ENCODE results near the gene MARVELD1.
A peak's percentile ranks its signal among the peaks of the same experiment; 100 is the strongest.

Gene MARVELD1

GRCh38 chr10:97737770-97738265, 24.3 kb downstream of the MARVELD1 start:
- no peaks in the 10 kb centered on the region for H3K9me3 ChIP-seq (ENCODE audit: control insufficient read depth, low read length)
- no peak overlapping the region for H3K27ac ChIP-seq (ENCODE audit: insufficient read depth, low read depth, low read length, poor library complexity, severe bottlenecking)
- no peaks in the 10 kb centered on the region for H3K4me1 ChIP-seq (ENCODE audit: control insufficient read depth, insufficient read depth, low read length)
- H3K36me3 ChIP-seq (ENCODE audit: control insufficient read depth, insufficient read depth, low read length) = peaks cover 4% of the 10 kb centered on the region
- peaks cover 22% of the 10 kb centered on the region for H3K27me3 ChIP-seq (ENCODE audit: control insufficient read depth, insufficient read depth, low read length, poor library complexity, severe bottlenecking)
- peak overlapping the region; percentile 87 for H3K4me3 ChIP-seq (ENCODE audit: insufficient read depth, low read depth, low read length)
- WGBS, 2 experiments = 32 to 34% methylated on average over 14 of the region's 14 CpGs

- 90 to 93% methylated on average over 4 of the region's 4 CpGs for WGBS, 2 experiments
- no peaks in the 10 kb centered on the region for H3K9me3 ChIP-seq (ENCODE audit: control insufficient read depth, low read length)
- peaks cover 4% of the 10 kb centered on the region for H3K36me3 ChIP-seq (ENCODE audit: control insufficient read depth, insufficient read depth, low read length)
- peaks cover 22% of the 10 kb centered on the region for H3K27me3 ChIP-seq (ENCODE audit: control insufficient read depth, insufficient read depth, low read length, poor library complexity, severe bottlenecking)
- no peak overlapping the region for H3K4me3 ChIP-seq (ENCODE audit: insufficient read depth, low read depth, low read length)
- H3K4me1 ChIP-seq (ENCODE audit: control insufficient read depth, insufficient read depth, low read length) = no peaks in the 10 kb centered on the region
- H3K27ac ChIP-seq (ENCODE audit: insufficient read depth, low read depth, low read length, poor library complexity, severe bottlenecking) = no peak overlapping the region
Observed at GRCh38 chr10:97738616-97739015, 25.1 kb downstream of the MARVELD1 start.

GRCh38 chr10:97740613-97741012, 27.1 kb downstream of the MARVELD1 start:
- no peaks in the 10 kb centered on the region for H3K9me3 ChIP-seq (ENCODE audit: control insufficient read depth, low read length)
- H3K36me3 ChIP-seq (ENCODE audit: control insufficient read depth, insufficient read depth, low read length) = peaks cover 4% of the 10 kb centered on the region
- no peak overlapping the region for H3K4me3 ChIP-seq (ENCODE audit: insufficient read depth, low read depth, low read length)
- peaks cover 10% of the 10 kb centered on the region for H3K27me3 ChIP-seq (ENCODE audit: control insufficient read depth, insufficient read depth, low read length, poor library complexity, severe bottlenecking)
- H3K4me1 ChIP-seq (ENCODE audit: control insufficient read depth, insufficient read depth, low read length) = no peaks in the 10 kb centered on the region
- WGBS, 2 experiments = 82 to 83% methylated on average over 2 of the region's 2 CpGs
- H3K27ac ChIP-seq (ENCODE audit: insufficient read depth, low read depth, low read length, poor library complexity, severe bottlenecking) = no peak overlapping the region

- Histone ChIP-seq H3K9me3 (ENCODE audit: control insufficient read depth, low read length) (no peaks in the 10 kb centered on the region), H3K4me1 (ENCODE audit: control insufficient read depth, insufficient read depth, low read length) (no peaks in the 10 kb centered on the region), H3K36me3 (ENCODE audit: control insufficient read depth, insufficient read depth, low read length) (peaks cover 14% of the 10 kb centered on the region), H3K27ac (ENCODE audit: insufficient read depth, low read depth, low read length, poor library complexity, severe bottlenecking) (no peak overlapping the region), H3K4me3 (ENCODE audit: insufficient read depth, low read depth, low read length) (no peak overlapping the region), H3K27me3 (ENCODE audit: control insufficient read depth, insufficient read depth, low read length, poor library complexity, severe bottlenecking) (no peaks in the 10 kb centered on the region)
- 94 to 95% methylated on average over 10 of the region's 10 CpGs for WGBS, 2 experiments
Observed at GRCh38 chr10:97743169-97743943, 29.8 kb downstream of the MARVELD1 start.

GRCh38 chr10:97744405-97745035, 31.0 kb downstream of the MARVELD1 start:
- Histone ChIP-seq H3K4me3 (ENCODE audit: insufficient read depth, low read depth, low read length) (no peak overlapping the region), H3K4me1 (ENCODE audit: control insufficient read depth, insufficient read depth, low read length) (no peaks in the 10 kb centered on the region), H3K36me3 (ENCODE audit: control insufficient read depth, insufficient read depth, low read length) (peaks cover 14% of the 10 kb centered on the region), H3K9me3 (ENCODE audit: control insufficient read depth, low read length) (no peaks in the 10 kb centered on the region), H3K27me3 (ENCODE audit: control insufficient read depth, insufficient read depth, low read length, poor library complexity, severe bottlenecking) (no peaks in the 10 kb centered on the region), H3K27ac (ENCODE audit: insufficient read depth, low read depth, low read length, poor library complexity, severe bottlenecking) (no peak overlapping the region)
- 93 to 94% methylated on average over 15 of the region's 15 CpGs for WGBS, 2 experiments

GRCh38 chr10:97747573-97747972, 34.0 kb downstream of the MARVELD1 start:
- H3K4me3 ChIP-seq (ENCODE audit: insufficient read depth, low read depth, low read length) = no peak overlapping the region
- 85 to 93% methylated on average over 1 of the region's 1 CpG for WGBS, 2 experiments
- H3K27me3 ChIP-seq (ENCODE audit: control insufficient read depth, insufficient read depth, low read length, poor library complexity, severe bottlenecking) = no peaks in the 10 kb centered on the region
- no peaks in the 10 kb centered on the region for H3K9me3 ChIP-seq (ENCODE audit: control insufficient read depth, low read length)
- peaks cover 13% of the 10 kb centered on the region for H3K36me3 ChIP-seq (ENCODE audit: control insufficient read depth, insufficient read depth, low read length)
- no peak overlapping the region for H3K27ac ChIP-seq (ENCODE audit: insufficient read depth, low read depth, low read length, poor library complexity, severe bottlenecking)
- H3K4me1 ChIP-seq (ENCODE audit: control insufficient read depth, insufficient read depth, low read length) = no peaks in the 10 kb centered on the region

- Histone ChIP-seq H3K27ac (ENCODE audit: insufficient read depth, low read depth, low read length, poor library complexity, severe bottlenecking) (no peak overlapping the region), H3K4me1 (ENCODE audit: control insufficient read depth, insufficient read depth, low read length) (no peaks in the 10 kb centered on the region), H3K27me3 (ENCODE audit: control insufficient read depth, insufficient read depth, low read length, poor library complexity, severe bottlenecking) (no peaks in the 10 kb centered on the region), H3K36me3 (ENCODE audit: control insufficient read depth, insufficient read depth, low read length) (peaks cover 13% of the 10 kb centered on the region), H3K4me3 (ENCODE audit: insufficient read depth, low read depth, low read length) (no peak overlapping the region), H3K9me3 (ENCODE audit: control insufficient read depth, low read length) (no peaks in the 10 kb centered on the region)
- WGBS, 2 experiments = 92 to 95% methylated on average over 10 of the region's 10 CpGs
Observed at GRCh38 chr10:97748116-97748515, 34.6 kb downstream of the MARVELD1 start.

- no peak overlapping the region for H3K4me3 ChIP-seq (ENCODE audit: insufficient read depth, low read depth, low read length)
- 95 to 96% methylated on average over 18 of the region's 18 CpGs for WGBS, 2 experiments
- no peaks in the 10 kb centered on the region for H3K9me3 ChIP-seq (ENCODE audit: control insufficient read depth, low read length)
- H3K27ac ChIP-seq (ENCODE audit: insufficient read depth, low read depth, low read length, poor library complexity, severe bottlenecking) = no peak overlapping the region
- H3K27me3 ChIP-seq (ENCODE audit: control insufficient read depth, insufficient read depth, low read length, poor library complexity, severe bottlenecking) = no peaks in the 10 kb centered on the region
- H3K4me1 ChIP-seq (ENCODE audit: control insufficient read depth, insufficient read depth, low read length) = no peaks in the 10 kb centered on the region
- H3K36me3 ChIP-seq (ENCODE audit: control insufficient read depth, insufficient read depth, low read length) = peaks cover 8% of the 10 kb centered on the region
Observed at GRCh38 chr10:97752956-97753355, 39.4 kb downstream of the MARVELD1 start.

- no peaks in the 10 kb centered on the region for H3K4me1 ChIP-seq (ENCODE audit: control insufficient read depth, insufficient read depth, low read length)
- H3K36me3 ChIP-seq (ENCODE audit: control insufficient read depth, insufficient read depth, low read length) = peaks cover 6% of the 10 kb centered on the region
- no peaks in the 10 kb centered on the region for H3K27me3 ChIP-seq (ENCODE audit: control insufficient read depth, insufficient read depth, low read length, poor library complexity, severe bottlenecking)
- no peak overlapping the region for H3K4me3 ChIP-seq (ENCODE audit: insufficient read depth, low read depth, low read length)
- WGBS, 2 experiments = 83 to 87% methylated on average over 4 of the region's 4 CpGs
- H3K27ac ChIP-seq (ENCODE audit: insufficient read depth, low read depth, low read length, poor library complexity, severe bottlenecking) = no peak overlapping the region
- H3K9me3 ChIP-seq (ENCODE audit: control insufficient read depth, low read length) = no peaks in the 10 kb centered on the region
Observed at GRCh38 chr10:97754726-97755125, 41.2 kb downstream of the MARVELD1 start.

GRCh38 chr10:97755718-97756117, 42.2 kb downstream of the MARVELD1 start:
- H3K36me3 ChIP-seq (ENCODE audit: control insufficient read depth, insufficient read depth, low read length) = peaks cover 4% of the 10 kb centered on the region

More at GRCh38 chr10:97755718-97756117, 42.2 kb downstream of the MARVELD1 start:
- no peaks in the 10 kb centered on the region for H3K27me3 ChIP-seq (ENCODE audit: control insufficient read depth, insufficient read depth, low read length, poor library complexity, severe bottlenecking)
- no peaks in the 10 kb centered on the region for H3K9me3 ChIP-seq (ENCODE audit: control insufficient read depth, low read length)
- H3K27ac ChIP-seq (ENCODE audit: insufficient read depth, low read depth, low read length, poor library complexity, severe bottlenecking) = no peak overlapping the region
- H3K4me1 ChIP-seq (ENCODE audit: control insufficient read depth, insufficient read depth, low read length) = no peaks in the 10 kb centered on the region
- H3K4me3 ChIP-seq (ENCODE audit: insufficient read depth, low read depth, low read length) = no peak overlapping the region
- WGBS, 2 experiments = 92 to 95% methylated on average over 6 of the region's 6 CpGs

All from ectodermal cell (in vitro differentiated cells).